OCI-LY1 (cell line): ENCODE measurements around the gene DCLRE1C.

Experiments
- H2AFZ ChIP-seq: fragments of 200-600 bp; sonication (generic), shearing (Covaris generic); 2 replicates; pipeline ENCODE4 v1.6.0; 2014; ENCODE audit warnings: antibody characterized with exemption, mild to moderate bottlenecking, low read length
- H3F3A ChIP-seq: fragments of 200-600 bp; sonication (generic), shearing (Covaris generic); 2 replicates; pipeline ENCODE4 v1.6.0; 2014; ENCODE audit warnings: mild to moderate bottlenecking, antibody characterized with exemption, low read length, moderate library complexity; ENCODE audit not compliant: insufficient read depth
- H3K27ac ChIP-seq: fragments of 200-600 bp; sonication (generic); 2 replicates; pipeline ENCODE4 v1.5.1; 2014; ENCODE audit warnings: low read length, mixed run types, mild to moderate bottlenecking, low read depth; ENCODE audit not compliant: poor library complexity, severe bottlenecking
- H3K27me3 ChIP-seq: fragments of 200-600 bp; sonication (generic); 2 replicates; pipeline ENCODE4 v1.6.0; 2014; ENCODE audit warnings: antibody characterized with exemption, mild to moderate bottlenecking, low read length, moderate library complexity; ENCODE audit not compliant: insufficient read depth
- H3K36me3 ChIP-seq: fragments of 200-600 bp; sonication (generic); 2 replicates; pipeline ENCODE4 v1.6.1; 2014; ENCODE audit warnings: mild to moderate bottlenecking, antibody characterized with exemption, low read length, moderate library complexity, mixed read lengths; ENCODE audit not compliant: insufficient read depth
- H3K4me1 ChIP-seq: fragments of 200-600 bp; sonication (generic); 2 replicates; pipeline ENCODE4 v1.5.1; 2014; ENCODE audit warnings: mild to moderate bottlenecking, low read length, moderate library complexity; ENCODE audit not compliant: insufficient read depth, severe bottlenecking
- H3K4me2 ChIP-seq: fragments of 200-600 bp; sonication (generic), shearing (Covaris generic); 2 replicates; pipeline ENCODE4 v1.6.1; 2014; ENCODE audit warnings: low read length
- H3K4me3 ChIP-seq: fragments of 200-600 bp; sonication (generic); 2 replicates; pipeline ENCODE4 v1.5.1; 2014; ENCODE audit warnings: low read length, low read depth, mild to moderate bottlenecking, mixed read lengths; ENCODE audit not compliant: poor library complexity, severe bottlenecking
- H3K79me2 ChIP-seq: fragments of 200-600 bp; shearing (Covaris generic); 2 replicates; pipeline ENCODE4 v1.6.1; 2016; ENCODE audit warnings: mixed run types, low read length, mixed read lengths; ENCODE audit not compliant: insufficient read depth
- H3K9ac ChIP-seq: fragments of 200-600 bp; sonication (generic), shearing (Covaris generic); 2 replicates; pipeline ENCODE4 v1.6.1; 2014; ENCODE audit warnings: mild to moderate bottlenecking, low read length, mixed read lengths
- H3K9me2 ChIP-seq: fragments of 200-600 bp; sonication (generic), shearing (Covaris generic); 2 replicates; pipeline ENCODE4 v1.6.1; 2014; ENCODE audit warnings: low read depth, mild to moderate bottlenecking, low read length, mixed read lengths
- H3K9me3 ChIP-seq: fragments of 200-600 bp; shearing (Covaris generic); 2 replicates; pipeline ENCODE4 v1.6.1; 2014; ENCODE audit warnings: low read length, mixed read lengths
- H4K20me1 ChIP-seq: fragments of 200-600 bp; sonication (generic), shearing (Covaris generic); 2 replicates; pipeline ENCODE4 v1.6.0; 2016; ENCODE audit warnings: mild to moderate bottlenecking, low read length; ENCODE audit not compliant: insufficient read depth
- CTCF ChIP-seq: fragments of 200-600 bp; sonication (generic), shearing (Covaris generic); IDR thresholded peaks from 2 replicates; pipeline ENCODE4 v1.5.1; 2017; ENCODE audit warnings: mild to moderate bottlenecking, antibody characterized with exemption, low read length, moderate library complexity, mixed read lengths
- EZH2 ChIP-seq: fragments of 200-600 bp; sonication (generic), shearing (Covaris generic); IDR thresholded peaks from 2 replicates; pipeline ENCODE4 v1.8.0; 2017; ENCODE audit warnings: borderline replicate concordance, mixed run types, mild to moderate bottlenecking, antibody characterized with exemption, low read length, moderate library complexity, mixed read lengths

DCLRE1C gene

GRCh38 chr10:14855453-14855852, 98.4 kb downstream of the DCLRE1C start:
- no peak overlapping the region for H3K27ac ChIP-seq
- no peaks in the 10 kb centered on the region for H3K27me3 ChIP-seq
- H3K9me2 ChIP-seq, result no peaks in the 10 kb centered on the region
- no peak for TF ChIP-seq CTCF
- TF ChIP-seq EZH2, result no peak
- no peaks in the 10 kb centered on the region for H4K20me1 ChIP-seq
- H2AFZ ChIP-seq, result no peak overlapping the region
- no peaks in the 10 kb centered on the region for H3K79me2 ChIP-seq
- H3K36me3 ChIP-seq, result peaks cover 76% of the 10 kb centered on the region
- no peaks in the 10 kb centered on the region; the same call in 1 of the 2 replicates for H3F3A ChIP-seq
- H3K4me2 ChIP-seq, result no peak overlapping the region
- H3K9ac ChIP-seq, result no peak overlapping the region
- H3K4me1 ChIP-seq, result peaks cover 22% of the 10 kb centered on the region
- H3K9me3 ChIP-seq, result no peaks in the 10 kb centered on the region
- H3K4me3 ChIP-seq, result no peak overlapping the region

GRCh38 chr10:14852236-14852635, 101.7 kb downstream of the DCLRE1C start:
- Histone ChIP-seq H3K36me3 (peaks cover 79% of the 10 kb centered on the region), H3K4me1 (peaks cover 1% of the 10 kb centered on the region), H2AFZ (no peak overlapping the region), H3K9ac (no peak overlapping the region), H4K20me1 (no peaks in the 10 kb centered on the region), H3K9me2 (no peaks in the 10 kb centered on the region), H3K27ac (no peak overlapping the region), H3K27me3 (no peaks in the 10 kb centered on the region), H3F3A (no peaks in the 10 kb centered on the region; the same call in 1 of the 2 replicates), H3K4me2 (no peak overlapping the region), H3K4me3 (no peak overlapping the region), H3K79me2 (no peaks in the 10 kb centered on the region), H3K9me3 (no peaks in the 10 kb centered on the region)
- TF ChIP-seq EZH2 (no peak), CTCF (no peak)
